Sigmoid colon (tissue), 4 donors: ENCODE data around the gene CAT.

Experiments
- EP300 ChIP-seq, 4 donors: sonication (generic); formaldehyde crosslinking; IDR thresholded peaks; one replicate each; pipeline ENCODE4 v1.6.1; 2017; ENCODE audit warnings: antibody characterized with exemption in 4 of 4
- POLR2A ChIP-seq, 2 donors: fragments of 450-650 bp; IDR thresholded peaks; one replicate each; pipeline ENCODE4 v1.6.1; 2016; ENCODE audit warnings: antibody characterized with exemption in 2 of 2, mild to moderate bottlenecking in 2 of 2, moderate library complexity in 2 of 2
- POLR2AphosphoS5 ChIP-seq, 4 donors: sonication (generic); formaldehyde crosslinking; IDR thresholded peaks; one replicate each; pipeline ENCODE4 v1.6.1; 2017; ENCODE audit warnings: antibody characterized with exemption in 4 of 4
- TF ChIP-seq, protein P1 (sequence below), 4 experiments: fragments of 450-650 bp in 3 of 4; fragments of 200-600 bp in 1 of 4; IDR thresholded peaks; one replicate each; pipeline ENCODE4 v1.5.1; 2016 to 2019; ENCODE audit warnings: antibody characterized with exemption in 4 of 4, mild to moderate bottlenecking in 3 of 4, moderate library complexity in 2 of 4

DNA sequence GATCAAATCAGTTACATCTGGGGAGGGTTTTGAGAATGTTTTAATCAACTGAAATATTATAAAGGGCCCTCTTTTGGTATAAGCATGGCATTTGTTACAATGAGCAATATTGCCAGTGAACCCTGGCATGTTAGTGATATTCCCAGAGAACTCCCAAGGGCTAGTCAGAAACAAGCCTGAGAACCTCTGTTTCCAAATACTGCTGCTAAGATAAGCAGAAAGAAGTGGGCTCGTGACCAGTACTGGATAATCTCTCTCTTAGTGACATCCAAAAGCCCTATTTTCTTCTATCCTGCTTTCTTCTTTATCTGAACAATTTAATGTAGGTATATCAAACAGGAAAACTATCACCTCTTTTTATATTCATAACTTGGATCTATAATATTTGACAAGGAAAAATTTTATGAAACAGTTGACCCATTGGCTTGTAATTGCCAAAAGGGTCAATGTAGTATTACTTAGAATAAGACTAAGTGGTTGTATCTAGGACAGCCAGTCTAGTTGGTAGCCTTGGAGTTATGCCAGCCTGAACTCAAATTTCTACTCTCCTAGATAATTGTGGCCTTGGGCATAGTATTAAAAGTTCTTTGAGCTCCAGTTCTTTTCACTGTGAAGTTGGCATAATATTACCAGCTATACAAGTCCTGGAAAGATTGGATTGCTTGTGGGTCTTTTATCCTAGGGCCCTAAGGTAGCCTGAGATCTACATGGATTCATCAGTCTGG is 15.7 kb downstream of the CAT start:
- TF ChIP-seq, protein P1, sequence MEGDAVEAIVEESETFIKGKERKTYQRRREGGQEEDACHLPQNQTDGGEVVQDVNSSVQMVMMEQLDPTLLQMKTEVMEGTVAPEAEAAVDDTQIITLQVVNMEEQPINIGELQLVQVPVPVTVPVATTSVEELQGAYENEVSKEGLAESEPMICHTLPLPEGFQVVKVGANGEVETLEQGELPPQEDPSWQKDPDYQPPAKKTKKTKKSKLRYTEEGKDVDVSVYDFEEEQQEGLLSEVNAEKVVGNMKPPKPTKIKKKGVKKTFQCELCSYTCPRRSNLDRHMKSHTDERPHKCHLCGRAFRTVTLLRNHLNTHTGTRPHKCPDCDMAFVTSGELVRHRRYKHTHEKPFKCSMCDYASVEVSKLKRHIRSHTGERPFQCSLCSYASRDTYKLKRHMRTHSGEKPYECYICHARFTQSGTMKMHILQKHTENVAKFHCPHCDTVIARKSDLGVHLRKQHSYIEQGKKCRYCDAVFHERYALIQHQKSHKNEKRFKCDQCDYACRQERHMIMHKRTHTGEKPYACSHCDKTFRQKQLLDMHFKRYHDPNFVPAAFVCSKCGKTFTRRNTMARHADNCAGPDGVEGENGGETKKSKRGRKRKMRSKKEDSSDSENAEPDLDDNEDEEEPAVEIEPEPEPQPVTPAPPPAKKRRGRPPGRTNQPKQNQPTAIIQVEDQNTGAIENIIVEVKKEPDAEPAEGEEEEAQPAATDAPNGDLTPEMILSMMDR (IDR thresholded peaks at IDR 0.05) = no peak
- TF ChIP-seq POLR2AphosphoS5 (IDR thresholded peaks at IDR 0.05) (no peak), POLR2A (IDR thresholded peaks at IDR 0.05) (no peak), EP300 (IDR thresholded peaks at IDR 0.05) (no peak)
